Activated naive CD4-positive, alpha-beta T cell treated with anti-CD3 and anti-CD28 coated beads, Interleukin-2, amount 50 U/mL, for 16 hours (primary cell): ENCODE measurements around the gene HIGD2A.

ENCODE experiments used
- DNase-seq: peaks from one replicate; pipeline ENCODE4 v3.0.0-alpha.2; 2020

HIGD2A gene

DNA sequence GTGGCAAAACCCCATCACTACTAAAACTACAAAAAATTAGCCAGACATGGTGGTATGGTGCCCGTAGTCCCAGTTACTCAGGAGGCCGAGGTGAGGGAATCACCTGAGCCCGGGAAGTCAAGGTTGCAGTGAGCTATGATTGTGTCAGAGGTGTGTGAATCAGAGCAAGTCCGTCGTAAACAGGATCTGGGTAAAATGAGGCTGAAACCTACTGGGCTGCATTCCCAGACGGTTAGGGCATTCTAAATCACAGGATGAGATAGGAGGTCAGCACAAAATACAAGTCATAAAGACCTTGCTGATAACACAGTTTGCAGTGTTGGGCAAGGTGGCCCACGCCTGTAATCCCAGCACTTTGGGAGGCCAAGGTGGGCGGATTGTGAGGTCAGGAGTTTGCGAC is 29.7 kb downstream of the HIGD2A start:
- DNase-seq = no peak

DNA sequence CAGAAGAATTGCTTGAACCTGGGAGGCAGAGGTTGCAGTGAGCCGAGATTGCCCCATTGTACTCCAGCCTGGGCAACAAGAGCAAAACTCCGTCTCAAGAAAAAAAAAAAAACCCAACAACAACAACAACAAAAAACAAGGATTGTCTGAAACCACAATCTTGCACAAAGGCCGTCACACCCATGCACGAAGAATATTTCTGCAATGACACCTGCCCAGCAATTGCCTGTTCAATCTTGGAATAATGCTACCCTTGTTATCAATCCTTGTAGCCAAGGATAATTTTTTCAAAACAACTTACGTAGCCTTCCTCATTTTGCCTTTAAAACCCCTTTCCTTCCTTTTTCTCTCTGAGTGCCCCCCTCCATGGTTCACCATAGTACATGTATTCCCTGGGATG is 31.5 kb downstream of the HIGD2A start:
- DNase-seq = no peak

DNA sequence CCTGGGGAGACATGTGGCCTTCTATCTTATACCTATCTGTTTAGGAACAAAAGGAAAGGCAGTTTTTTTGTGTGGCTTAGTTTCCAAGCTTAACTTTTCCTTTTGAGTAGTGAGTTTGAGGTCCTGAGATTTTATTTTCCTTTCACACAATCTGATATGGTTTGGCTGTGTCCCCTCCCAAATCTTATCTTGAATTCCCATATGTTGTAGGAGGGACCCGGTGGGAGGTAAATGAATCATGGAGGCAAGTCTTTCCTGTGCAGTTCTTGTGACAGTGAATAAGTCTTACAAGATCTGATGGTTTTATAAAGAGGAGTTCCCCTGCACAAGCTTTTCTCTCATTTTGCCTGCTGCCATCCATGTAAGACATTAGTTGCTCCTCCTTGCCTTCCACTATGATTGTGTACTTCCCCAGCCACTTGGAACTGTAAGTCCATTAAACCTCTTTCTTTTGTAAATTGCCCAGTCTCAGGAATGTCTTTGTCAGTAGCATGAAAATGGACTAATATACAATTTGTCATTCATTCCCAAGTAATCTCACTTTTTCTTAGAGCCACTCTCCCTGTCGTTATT is 32.5 kb downstream of the HIGD2A start:
- no peak for DNase-seq

DNA sequence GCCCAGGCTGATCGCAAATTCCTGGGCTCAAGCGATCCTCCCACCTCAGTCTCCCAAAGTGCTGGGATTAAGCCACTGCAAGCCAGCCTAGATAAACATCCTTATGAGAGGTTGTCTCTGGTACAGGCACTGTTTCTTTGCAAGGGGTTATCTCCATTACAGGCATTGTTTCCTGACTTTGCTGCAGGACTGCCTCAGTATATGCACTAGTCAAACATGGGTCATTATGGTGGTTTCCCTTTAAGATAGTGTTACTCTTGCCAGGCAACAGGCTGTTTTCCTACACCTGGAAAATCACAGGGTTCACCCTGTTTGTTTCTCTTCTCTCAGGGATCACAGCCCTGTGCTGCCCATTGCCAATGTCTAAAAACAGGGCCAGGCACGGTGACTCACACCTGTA is 35.6 kb downstream of the HIGD2A start:
- no peak for DNase-seq

DNA sequence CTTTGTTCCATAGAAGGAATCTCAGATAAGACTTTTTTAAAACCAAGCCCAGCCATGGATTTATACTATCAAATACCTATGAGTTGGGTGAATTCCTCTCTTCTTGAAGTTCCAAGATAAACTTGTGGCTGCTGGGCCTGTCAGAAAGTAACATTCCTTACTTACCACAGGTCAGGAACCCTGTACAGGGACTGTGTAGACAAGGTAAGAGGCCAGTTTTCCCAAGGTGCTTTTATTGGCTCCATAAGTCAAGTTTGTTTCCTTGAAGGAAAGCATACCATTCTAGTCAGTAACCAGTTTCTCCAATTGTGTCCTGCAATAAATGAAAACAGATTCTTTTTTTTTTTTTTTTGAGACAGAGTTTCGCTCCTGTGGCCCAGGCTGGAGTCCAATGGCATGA is 36.6 kb downstream of the HIGD2A start:
- no peak for DNase-seq

DNA sequence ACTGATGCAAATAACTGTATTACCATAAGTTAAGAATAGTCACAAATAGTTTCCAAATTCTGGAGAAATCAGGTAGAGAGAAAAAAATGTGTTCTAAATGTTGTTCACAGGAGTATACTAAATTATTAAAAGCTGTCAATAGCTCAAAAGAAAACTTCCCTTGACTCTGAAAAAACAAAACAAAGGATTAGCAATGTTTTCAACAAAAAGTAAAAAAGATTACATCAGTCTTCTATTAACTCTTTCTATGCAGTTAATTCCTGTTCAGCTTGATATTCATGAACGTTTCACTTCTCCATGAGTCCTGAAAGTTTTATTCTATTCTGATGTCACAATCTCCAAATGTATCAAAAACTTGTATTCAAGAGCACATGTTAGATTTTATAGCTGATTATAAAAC is 37.2 kb downstream of the HIGD2A start:
- DNase-seq = no peak

DNA sequence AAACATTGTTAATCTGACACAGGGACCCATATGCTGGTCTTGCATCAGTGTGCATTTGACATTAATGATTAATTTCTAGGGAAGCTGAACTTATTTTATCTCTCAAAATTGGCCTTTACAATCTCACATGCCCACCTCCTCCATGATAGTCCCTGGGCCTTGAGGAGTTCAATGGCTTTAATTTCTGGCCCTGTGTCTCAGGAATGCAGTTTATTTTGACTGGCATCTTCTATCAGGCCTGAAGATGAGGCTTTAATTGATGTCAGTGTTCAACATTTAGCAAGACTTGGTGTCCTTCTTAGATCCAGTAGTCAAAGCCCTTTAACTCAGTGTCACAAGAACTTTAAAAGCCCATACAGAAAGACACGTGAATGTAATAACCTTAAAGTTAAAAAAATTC is 38.3 kb downstream of the HIGD2A start:
- no peak for DNase-seq

DNA sequence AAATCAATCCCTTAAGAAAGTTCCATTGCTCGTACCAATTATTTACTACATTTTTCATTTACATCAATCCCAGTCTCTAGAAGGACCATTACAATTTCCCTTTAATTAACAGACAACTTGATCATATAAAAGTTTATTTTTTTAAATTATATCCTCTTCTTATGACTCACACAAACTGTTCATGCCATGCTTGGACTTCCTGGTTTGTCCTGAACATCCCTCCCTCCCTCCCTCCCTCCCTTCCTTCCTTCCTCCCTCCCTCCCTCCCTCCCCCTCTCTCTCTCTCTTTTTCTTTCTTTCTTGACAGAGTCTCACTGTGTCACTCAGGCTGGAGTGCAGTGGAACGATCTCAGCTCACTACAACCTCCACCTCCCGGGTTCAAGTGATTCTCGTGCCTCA is 39.4 kb downstream of the HIGD2A start:
- DNase-seq = no peak

DNA sequence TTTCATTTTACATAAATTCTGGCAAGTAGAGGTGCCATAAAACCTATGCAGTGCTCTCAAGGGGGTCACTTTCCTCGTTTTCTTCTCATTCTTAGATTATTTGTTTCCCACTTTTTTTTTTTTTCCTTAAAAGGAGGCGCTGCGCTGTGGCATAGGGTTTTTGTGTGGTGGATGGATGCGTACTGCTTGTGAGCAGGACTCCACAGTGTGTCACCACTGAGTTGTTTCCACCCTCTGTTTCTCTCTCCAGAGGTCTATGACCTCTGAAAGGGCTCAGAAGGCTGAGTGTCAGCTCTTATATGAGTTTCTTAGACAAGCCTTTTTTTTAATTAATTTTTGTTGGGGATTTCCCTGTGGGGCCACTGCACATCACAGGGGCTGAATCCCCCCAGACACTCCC is 41.4 kb downstream of the HIGD2A start:
- no peak for DNase-seq

DNA sequence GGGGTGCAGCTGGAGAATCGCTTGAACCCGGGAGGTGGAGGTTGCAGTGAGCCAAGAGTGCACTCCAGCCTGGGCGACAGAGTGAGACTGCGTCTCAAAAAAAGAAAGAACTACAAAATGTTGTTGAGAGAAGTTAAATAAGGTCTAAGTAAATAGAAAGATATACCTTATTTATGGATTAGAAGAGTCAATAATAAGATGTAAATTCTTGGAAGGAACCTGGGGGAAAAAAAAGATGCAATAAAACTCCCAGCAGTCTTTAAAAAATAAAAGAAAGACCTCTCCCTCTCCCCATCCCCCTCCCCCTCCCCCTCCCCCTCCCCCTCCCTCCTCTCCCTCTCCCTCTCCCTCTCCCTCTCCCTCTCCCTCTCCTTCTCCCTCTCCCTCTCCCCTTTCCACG is 44.2 kb downstream of the HIGD2A start:
- DNase-seq = no peak

DNA sequence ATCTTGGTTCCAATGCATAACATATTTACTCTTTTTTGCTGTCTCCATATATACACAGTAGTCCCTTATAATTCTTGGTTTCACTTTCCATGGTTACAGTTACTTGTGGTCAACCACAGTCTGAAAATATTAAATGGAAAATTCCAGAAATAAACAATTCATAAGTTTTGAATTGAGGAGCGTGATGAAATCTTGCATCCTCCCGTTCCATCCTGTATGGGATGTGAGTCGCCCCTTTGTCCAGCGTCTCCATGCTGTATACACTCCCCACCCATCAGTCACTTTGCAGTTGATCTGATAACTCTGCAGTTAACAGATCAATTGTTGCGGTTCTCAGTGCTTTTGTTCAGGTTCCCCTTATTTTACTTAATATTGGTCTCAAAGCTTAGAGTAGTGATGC is 48.1 kb downstream of the HIGD2A start:
- DNase-seq = no peak

DNA sequence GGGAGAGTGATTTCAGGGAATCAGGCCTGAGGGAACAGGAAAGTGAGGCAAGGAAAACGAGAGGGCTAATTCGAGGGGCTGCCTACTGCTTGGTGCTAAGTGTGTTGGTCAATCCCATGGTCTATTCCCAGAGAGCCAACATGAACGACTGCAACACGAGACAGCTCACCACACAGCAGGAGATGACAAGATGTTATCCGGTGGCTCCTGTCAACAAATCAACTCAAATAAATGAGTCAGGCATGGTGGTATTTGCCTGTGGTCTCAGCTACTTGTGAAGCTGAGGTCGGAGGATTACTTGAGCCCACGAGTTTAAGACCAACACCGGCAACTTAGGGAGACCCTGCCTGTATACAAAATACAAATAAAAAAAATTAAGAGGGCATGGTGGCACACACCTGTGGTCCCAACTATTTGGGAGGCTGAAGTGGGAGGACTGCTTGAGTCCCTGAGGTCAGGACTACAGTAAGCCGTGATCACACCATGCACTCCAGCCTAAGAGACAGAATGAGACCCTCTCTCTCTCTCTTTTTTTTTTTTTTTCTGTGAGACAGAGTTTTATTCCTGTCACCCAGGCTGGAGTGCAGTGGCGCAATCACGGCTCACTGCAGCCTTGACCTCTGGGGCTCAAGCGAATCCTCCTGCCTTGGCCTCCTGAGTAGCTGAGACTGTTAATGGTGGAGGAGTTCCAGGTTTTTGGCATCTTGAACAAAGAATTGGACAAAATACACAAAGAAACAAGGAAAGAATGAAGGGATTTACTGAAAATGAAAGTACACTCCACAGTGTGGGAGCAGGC is 50.6 kb downstream of the HIGD2A start:
- DNase-seq = no peak
